GM18873 (cell line): ENCODE results near the gene CDRT15L2.
A peak's percentile ranks its signal among the peaks of the same experiment; 100 is the strongest.
"Not testable (repeated sequence)": the region's sequence is repeated elsewhere in the genome, so short reads cannot be mapped to it uniquely, and the experiment has no call there.

Source experiments
- ATAC-seq: cut with Tn5 transposase; IDR thresholded peaks from one replicate; pipeline ENCODE4 v1.9.1; 2021; ENCODE audit warnings: mild to moderate bottlenecking, moderate library complexity, moderate number of reproducible peaks; ENCODE audit not compliant: unreplicated experiment, low FRiP score

Gene CDRT15L2

DNA sequence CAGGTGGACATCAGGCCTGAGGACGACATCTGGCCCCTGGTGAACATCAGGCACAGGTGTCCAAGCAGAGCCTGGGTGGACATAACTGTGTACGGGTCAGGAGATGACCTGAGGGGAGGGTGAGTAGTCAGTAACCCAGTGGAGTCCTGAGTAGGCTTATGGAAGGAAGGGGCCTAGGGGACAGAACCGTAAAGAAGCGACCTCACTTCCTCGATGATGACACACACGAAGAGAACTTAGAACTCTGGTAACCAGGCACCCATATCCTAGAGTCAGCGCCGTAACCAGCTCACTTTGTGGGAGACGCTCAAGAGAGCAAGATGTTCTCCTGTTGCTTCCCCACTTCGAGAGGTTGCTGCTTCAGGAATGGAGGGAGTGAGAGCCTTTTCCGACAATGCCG lies at the start of gene CDRT15L2:
CDRT15L2 (plus strand) TSS at position 301 of the 400 bp plus-strand sequence; CDS start at position 321, 20 bp downstream.
- ATAC-seq = not testable (repeated sequence)

DNA sequence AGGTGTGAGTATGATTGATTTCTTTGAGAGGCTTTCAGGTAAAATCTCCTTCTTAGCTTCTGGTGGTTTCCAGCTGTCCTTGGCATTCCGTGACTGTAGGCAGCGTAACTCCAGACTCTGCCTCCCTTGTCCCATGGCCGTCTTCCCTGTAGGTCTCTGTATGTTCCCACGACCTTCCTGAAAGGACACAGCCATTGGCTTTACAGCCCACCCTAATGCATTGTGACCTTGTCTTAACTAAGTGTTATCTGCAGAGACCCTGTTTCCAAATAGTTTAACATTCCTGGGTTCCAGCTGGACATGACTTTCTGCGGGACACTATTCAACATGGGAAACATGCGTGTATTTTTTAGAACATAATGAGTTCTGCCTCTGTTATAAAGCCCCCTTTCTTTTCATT lies 49.4 kb upstream of the CDRT15L2 start:
- ATAC-seq = not testable (repeated sequence)

- ATAC-seq = not testable (repeated sequence)
Measured at GRCh38 chr17:20532544-20533090, 46.9 kb upstream of the CDRT15L2 start.

DNA sequence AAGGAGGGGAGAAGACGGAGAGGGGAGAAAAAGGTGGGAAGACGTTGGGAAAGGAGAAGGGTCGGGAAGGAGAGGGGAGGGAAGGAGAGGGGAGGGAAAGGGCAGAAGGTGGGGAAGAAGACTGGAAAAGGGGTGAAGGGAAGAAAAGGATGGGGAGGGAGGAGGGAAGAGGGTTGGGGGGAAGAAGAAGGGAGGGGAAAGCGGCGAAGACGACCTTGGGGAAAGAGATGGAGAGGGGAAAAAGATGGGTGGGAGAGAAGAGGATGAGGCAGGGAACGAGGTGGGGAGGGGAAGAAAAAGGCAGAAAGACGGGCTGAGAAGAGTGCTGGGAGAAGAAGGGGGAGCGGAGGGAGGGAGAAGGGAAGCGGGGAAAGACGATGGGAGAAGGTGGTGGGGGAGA lies 46.3 kb upstream of the CDRT15L2 start:
- ATAC-seq = not testable (repeated sequence)

GRCh38 chr17:20534711-20535550 lies 44.6 kb upstream of the CDRT15L2 start:
- ATAC-seq = not testable (repeated sequence)

DNA sequence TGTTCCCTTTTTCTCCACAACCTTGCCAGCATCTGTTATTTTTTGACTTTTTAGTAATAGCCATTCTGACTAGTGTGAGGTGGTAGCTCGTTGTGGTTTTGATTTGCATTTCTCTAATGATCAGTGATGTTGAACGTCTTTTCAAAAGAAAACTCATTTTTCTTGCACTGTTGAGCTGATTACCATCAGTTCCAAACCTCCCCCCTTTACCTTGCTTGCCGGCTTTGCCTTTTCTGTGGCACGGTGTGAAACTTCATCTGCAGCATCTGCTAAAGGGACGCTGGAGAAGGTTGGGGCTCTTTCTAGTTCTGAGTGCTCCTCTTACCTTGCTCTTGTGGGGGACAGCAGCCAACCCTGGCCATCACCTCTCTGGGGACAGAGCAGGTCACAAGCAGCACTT lies 39.1 kb upstream of the CDRT15L2 start:
- peak; percentile 77 for ATAC-seq

- ATAC-seq = not testable (repeated sequence)
Measured at GRCh38 chr17:20540865-20541264, 38.7 kb upstream of the CDRT15L2 start.

- ATAC-seq = not testable (repeated sequence)
Measured at GRCh38 chr17:20541853-20542546, 37.5 kb upstream of the CDRT15L2 start.

DNA sequence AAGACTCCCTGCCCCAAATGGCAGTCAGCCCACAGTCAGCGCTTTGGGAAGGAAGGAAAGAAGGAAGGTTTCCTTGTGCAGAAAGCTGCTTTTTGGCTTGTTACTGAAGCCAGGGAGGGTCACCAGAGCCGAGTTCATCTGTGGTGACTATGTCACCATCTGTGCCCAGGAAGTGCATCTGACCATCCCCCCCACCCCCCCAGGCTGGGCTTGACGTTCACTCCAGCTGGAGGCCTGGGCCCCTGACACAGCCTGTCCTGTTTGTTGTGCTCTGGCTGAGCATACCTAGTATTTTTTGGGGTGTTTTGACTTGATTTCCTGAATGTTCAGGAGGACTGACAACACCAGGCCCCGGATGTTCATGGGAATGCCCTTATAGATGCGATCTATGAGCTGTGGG lies 31.6 kb upstream of the CDRT15L2 start:
- ATAC-seq = not testable (repeated sequence)

GRCh38 chr17:20552920-20553319 lies 26.6 kb upstream of the CDRT15L2 start:
- ATAC-seq = not testable (repeated sequence)

GRCh38 chr17:20554728-20555127 lies 24.8 kb upstream of the CDRT15L2 start:
- not testable (repeated sequence) for ATAC-seq

DNA sequence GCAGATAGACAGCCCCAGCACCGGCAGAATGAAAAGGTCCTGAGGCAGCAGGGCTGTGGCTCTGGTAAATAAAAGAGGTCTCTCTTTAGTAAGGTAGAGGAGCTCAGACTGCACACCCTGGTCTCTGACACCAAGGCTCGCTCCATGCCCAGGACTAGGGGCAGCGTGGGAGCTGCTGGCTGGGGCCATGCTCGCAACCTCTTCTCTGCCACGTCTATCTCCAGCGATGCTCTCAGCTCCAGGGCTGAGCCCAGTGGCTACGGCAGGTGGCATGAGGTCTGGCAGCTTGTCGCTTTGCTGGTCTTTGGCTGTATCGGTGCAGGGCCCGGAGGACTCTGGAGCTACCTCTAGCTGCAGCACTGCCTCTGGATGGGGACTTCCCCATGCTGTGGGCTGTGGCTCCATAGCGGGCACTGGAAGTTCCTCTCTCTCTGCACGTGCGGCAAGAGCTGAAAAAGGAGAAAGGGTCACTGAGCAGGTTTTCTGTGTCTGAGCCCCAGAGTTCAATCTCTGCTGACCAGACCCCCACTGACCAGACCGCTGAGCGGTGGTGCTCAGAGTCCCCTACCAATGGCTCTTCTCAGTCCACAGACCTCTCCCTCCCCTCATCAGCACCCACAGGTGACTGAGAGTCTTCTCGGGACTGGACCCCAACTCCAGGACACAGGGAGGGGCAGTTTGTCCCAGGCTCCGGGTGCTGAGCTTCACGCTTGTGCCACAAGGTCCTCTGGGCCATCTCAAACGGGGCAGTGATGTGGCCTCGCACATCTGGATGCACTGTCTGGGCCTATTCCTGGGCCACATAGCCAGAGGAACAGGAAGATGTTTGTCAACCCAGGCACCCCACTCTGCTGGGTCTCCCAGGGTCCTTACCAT lies 24.2 kb upstream of the CDRT15L2 start:
- not testable (repeated sequence) for ATAC-seq

- not testable (repeated sequence) for ATAC-seq
Measured at GRCh38 chr17:20558096-20558495, 21.4 kb upstream of the CDRT15L2 start.

- ATAC-seq = not testable (repeated sequence)
Measured at GRCh38 chr17:20559018-20559417, 20.5 kb upstream of the CDRT15L2 start.

- ATAC-seq = no peak
Measured at GRCh38 chr17:20562587-20562986, 16.9 kb upstream of the CDRT15L2 start.

- not testable (repeated sequence) for ATAC-seq
Measured at GRCh38 chr17:20565245-20565644, 14.3 kb upstream of the CDRT15L2 start.

DNA sequence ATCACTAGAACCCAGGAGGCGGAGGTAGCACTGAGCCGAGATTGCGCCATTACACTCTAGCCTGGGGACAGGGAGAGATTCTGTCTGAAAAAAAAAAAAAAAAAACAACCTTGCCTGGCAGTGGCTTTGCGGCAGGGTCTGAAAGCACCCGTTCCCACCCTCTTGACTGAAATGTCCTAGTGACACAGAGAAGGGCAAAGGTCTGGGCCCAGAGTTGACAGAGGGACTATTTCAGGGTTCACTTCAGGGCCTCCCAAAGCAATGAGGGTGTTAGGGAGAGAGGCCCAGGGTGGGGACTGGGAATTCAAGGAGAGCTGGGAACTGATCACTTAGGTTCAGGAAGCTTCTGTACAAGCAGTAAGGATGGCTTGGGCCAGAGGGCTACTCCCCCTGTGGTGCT lies 13.8 kb upstream of the CDRT15L2 start:
- ATAC-seq = no peak

- ATAC-seq = not testable (repeated sequence)
Measured at GRCh38 chr17:20566736-20567135, 12.8 kb upstream of the CDRT15L2 start.

GRCh38 chr17:20567421-20567820 lies 12.1 kb upstream of the CDRT15L2 start:
- ATAC-seq = not testable (repeated sequence)

DNA sequence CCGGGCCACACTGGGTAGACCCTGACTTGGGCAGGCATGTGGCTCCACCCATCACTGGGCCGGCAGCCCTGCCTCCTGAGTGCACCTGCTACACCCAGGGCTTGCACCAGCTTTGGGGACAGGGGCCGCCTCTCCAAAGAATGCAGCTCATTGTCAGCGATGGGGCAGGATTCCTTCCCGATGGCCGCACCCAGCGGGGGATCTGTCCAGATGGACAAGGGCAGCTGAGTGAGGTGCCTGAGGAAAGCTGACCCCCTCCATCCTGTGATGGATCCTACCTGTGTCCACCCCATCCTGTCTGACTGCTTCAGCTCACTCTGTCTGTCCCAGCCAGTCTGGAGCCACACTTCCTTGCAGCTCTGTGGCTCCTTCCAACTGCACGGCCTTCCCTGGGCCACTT lies 10.9 kb upstream of the CDRT15L2 start:
- not testable (repeated sequence) for ATAC-seq
